Cardiac muscle cell (in vitro differentiated cells and primary cell): ENCODE data around the gene ARHGEF17. TPM values are rescaled to one million over a fixed set of nuclear protein-coding genes. Genes with fewer than 3 reads are reported as not detected.

ENCODE experiments used
- DNase-seq, 2 donors: peaks; one replicate each; pipeline versions ENCODE4 v3.0.0 to v3.0.0-alpha.2; 2010 to 2017; ENCODE audit warnings: low read depth in 1 of 2, low spot score in 1 of 2
- H3K27ac ChIP-seq: fragments of 200-600 bp; sonication (generic); 2 replicates; pipeline ENCODE4 v1.5.1; 2016
- H3K27me3 ChIP-seq: fragments of 200-600 bp; sonication (generic); 2 replicates; pipeline ENCODE4 v1.6.0; 2016; ENCODE audit warnings: control low read depth
- H3K36me3 ChIP-seq: fragments of 200-600 bp; sonication (generic); 2 replicates; pipeline ENCODE4 v1.5.1; 2016; ENCODE audit warnings: control low read depth
- H3K4me1 ChIP-seq: fragments of 200-600 bp; sonication (generic); 2 replicates; pipeline ENCODE4 v1.8.1; 2017; ENCODE audit warnings: low read depth, mild to moderate bottlenecking, mixed run types
- H3K4me3 ChIP-seq: fragments of 200-600 bp; sonication (generic); 2 replicates; pipeline ENCODE4 v1.5.1; 2016; ENCODE audit warnings: mild to moderate bottlenecking
- H3K9me3 ChIP-seq: fragments of 200-600 bp; sonication (generic); 2 replicates; pipeline ENCODE4 v1.5.1; 2017; ENCODE audit warnings: low read depth, mild to moderate bottlenecking, control low read depth
- CTCF ChIP-seq: IDR thresholded peaks from 2 replicates; pipeline ENCODE4 v1.5.1; 2012; ENCODE audit warnings: low read depth, mild to moderate bottlenecking, low read length
- polyA plus RNA-seq: library from polyadenylated mRNA; unstranded; fragments of >200 nt; fragmentation: Nextera tagmentation; extraction: Ambion mirVana; gene quantifications from 2 replicates; pipeline ENCODE4 v1.2.1, GENCODE V29; 2016
- total RNA-seq: library from RNA; depleted of rRNA; stranded (reverse); fragments of >200 nt; gene quantifications from 2 replicates; pipeline ENCODE4 v1.2.3, GENCODE V29; 2016

ARHGEF17 gene
- total and polyA plus RNA-seq, 2 experiments from 2014 or later = 26.5 to 60.3 TPM

- no peak for DNase-seq
- Histone ChIP-seq H3K4me3 (no peak overlapping the region), H3K4me1 (peaks cover 13% of the 10 kb centered on the region), H3K9me3 (no peaks in the 10 kb centered on the region), H3K27me3 (no peaks in the 10 kb centered on the region), H3K36me3 (peaks cover 6% of the 10 kb centered on the region), H3K27ac (no peak overlapping the region)
- TF ChIP-seq CTCF = no peak
Measured at GRCh38 chr11:73344191-73344607, 36.1 kb downstream of the ARHGEF17 start.

DNA sequence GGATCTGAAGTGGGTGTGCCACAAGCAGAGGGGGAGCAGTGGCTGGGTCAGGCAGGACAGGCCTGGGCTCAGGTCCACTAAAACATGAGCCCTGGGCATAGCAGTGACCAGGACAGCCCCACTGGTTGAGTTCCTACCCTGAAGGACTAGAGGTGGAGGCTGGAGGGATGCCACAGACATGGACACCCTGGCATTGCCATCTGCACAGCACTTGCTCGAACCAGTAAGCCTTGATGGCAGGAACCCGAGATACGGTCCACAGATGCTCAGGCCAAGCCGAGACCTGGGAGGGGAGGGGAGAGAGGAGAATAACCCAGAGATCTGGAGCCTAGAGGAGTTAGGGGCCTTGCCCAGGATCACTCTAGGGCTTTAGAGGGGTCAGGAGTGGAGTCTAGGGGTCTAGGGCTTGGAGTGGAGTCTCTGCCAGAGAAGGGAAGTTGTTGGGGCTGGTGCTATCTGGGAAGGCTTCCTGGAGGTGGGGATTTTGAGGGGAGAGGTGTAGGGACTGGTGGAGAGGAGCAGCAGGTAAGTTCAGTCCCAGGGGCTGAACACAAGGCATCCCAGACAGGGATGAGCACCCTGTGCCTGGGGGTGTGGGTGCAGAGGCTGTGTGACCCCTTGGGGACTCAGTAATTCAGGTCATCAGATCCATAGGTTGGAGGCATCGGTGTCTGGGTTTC lies 37.5 kb downstream of the ARHGEF17 start:
- Histone ChIP-seq H3K4me1 (peaks cover 13% of the 10 kb centered on the region), H3K27me3 (no peaks in the 10 kb centered on the region), H3K36me3 (peaks cover 6% of the 10 kb centered on the region), H3K27ac (no peak overlapping the region), H3K4me3 (no peak overlapping the region), H3K9me3 (no peaks in the 10 kb centered on the region)
- TF ChIP-seq CTCF = no peak
- no peak for DNase-seq

DNA sequence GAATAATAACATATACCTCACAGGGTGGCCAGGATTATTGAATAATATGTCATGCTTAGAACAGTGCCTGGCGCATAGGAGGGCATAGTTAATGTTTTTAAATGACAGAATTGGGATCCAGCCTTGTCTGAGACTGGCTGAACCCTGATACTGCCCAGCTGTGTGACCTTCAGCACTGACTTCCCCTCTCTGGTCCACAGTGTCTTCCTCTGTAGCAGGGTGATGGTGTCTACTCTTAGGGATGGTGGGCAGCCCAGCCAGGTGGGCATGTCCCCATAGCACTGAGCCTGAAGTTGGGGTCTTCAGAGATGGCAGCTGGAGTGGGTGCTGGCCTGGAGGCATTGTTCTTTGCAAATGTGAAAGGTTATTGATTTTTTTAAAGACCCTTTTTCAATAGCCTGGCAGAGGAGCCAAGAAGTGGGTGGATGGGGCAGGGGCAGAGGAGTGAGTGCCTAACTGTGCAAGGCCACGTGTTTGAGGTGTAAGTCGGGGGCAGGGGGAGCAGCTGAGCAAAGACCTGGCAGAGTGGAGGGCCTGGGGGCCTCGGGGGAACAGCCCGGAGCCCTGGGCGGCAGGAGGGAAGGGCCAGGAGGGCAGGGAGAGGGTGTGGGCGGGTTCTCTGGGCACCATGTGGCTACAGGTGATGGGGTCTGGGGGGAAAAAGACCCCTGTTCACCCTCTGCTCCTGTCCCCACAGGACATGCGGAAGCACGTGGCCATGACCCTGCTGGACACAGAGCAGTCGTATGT lies 38.3 kb downstream of the ARHGEF17 start:
- TF ChIP-seq CTCF = no peak
- H3K4me3 ChIP-seq = no peak overlapping the region
- H3K27me3 ChIP-seq = no peaks in the 10 kb centered on the region
- peaks cover 13% of the 10 kb centered on the region for H3K4me1 ChIP-seq
- H3K27ac ChIP-seq = no peak overlapping the region
- H3K36me3 ChIP-seq = peaks cover 6% of the 10 kb centered on the region
- DNase-seq = no peak
- H3K9me3 ChIP-seq = no peaks in the 10 kb centered on the region

DNA sequence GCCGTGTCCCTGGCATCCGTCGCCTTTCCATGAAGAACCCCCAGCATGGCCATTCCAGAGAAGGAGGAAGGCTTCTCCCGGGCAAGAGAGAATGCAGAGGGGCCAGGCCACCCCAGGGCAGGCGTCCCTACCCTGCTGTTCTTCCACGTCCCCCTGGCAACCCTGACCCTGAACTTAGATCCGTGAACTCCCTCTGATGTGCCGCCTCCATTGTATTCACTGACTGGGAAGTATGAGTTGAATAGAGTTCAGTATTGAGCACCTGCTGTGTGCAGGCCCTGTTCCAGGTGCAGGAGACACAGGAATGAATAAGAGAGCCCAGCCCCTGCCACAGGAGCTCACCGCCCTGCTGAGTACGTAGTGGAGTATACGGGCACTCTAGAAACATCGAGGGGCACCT lies 39.0 kb downstream of the ARHGEF17 start:
- H3K27ac ChIP-seq = no peak overlapping the region
- H3K9me3 ChIP-seq = no peaks in the 10 kb centered on the region
- no peak overlapping the region for H3K4me3 ChIP-seq
- peaks cover 6% of the 10 kb centered on the region for H3K36me3 ChIP-seq
- TF ChIP-seq CTCF = no peak
- no peak for DNase-seq
- H3K27me3 ChIP-seq = no peaks in the 10 kb centered on the region
- peaks cover 10% of the 10 kb centered on the region for H3K4me1 ChIP-seq

DNA sequence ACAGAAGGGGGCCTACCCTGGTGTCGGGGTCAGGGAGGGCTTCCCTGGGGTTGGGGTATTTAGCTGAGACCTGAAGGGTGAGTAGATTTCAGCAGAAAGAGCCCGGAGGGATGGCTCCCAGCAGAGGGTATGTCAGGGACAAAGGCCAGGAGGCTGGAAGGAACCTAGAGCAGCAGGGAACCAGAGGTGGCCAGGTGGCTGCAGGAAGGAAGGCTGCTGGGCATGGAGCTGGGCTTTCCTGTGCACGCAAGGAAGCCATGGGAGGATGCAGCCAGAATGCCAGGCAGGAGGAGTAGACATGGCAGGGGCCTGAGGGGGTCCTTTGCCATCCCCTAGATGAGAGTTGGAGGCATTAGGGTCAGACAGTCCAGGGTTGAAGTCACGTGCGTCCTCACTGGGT lies 40.8 kb downstream of the ARHGEF17 start:
- TF ChIP-seq CTCF = no peak
- peaks cover 2% of the 10 kb centered on the region for H3K4me1 ChIP-seq
- H3K36me3 ChIP-seq = peaks cover 6% of the 10 kb centered on the region
- no peak overlapping the region for H3K4me3 ChIP-seq
- no peaks in the 10 kb centered on the region for H3K9me3 ChIP-seq
- DNase-seq = no peak
- no peaks in the 10 kb centered on the region for H3K27me3 ChIP-seq
- no peak overlapping the region for H3K27ac ChIP-seq
